ENCODE results near the gene MTPN.

The MTPN gene

DNA sequence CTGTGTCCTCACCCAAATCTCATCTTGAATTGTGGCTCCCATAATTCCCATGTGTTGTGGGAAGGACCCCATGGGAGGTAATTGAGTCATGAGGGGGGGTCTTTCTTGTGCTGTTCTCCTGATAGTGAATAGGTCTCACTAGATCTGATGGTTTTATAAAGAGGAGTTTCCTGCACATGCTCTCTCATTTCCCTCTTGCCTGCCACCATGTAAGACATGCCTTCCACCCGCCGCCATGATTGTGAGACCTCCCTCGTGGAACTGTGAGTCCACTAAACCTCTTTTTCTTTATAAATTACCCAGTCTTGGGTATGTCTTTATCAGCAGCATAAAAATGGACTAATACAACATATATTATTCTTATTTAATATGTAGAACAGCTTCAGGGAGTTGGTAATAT lies 29.0 kb upstream of the MTPN start:
- no peaks in the 10 kb centered on the region for H3K79me2 ChIP-seq (ENCODE audit: control insufficient read depth, insufficient read depth, low read length, unreplicated experiment)
- no peak overlapping the region for H2AFZ ChIP-seq (ENCODE audit: low read length, unreplicated experiment)
- H3K4me3 ChIP-seq (ENCODE audit: low read depth, low read length), result no peak overlapping the region
- no peak overlapping the region for H3K27ac ChIP-seq (ENCODE audit: low read depth, low read length)
- H3K27me3 ChIP-seq (ENCODE audit: insufficient read depth, low read length), result no peaks in the 10 kb centered on the region
- no peaks in the 10 kb centered on the region for H3K36me3 ChIP-seq (ENCODE audit: insufficient read depth, low read length)
- H3K4me1 ChIP-seq (ENCODE audit: control insufficient read depth, insufficient read depth, low read length, unreplicated experiment), result no peaks in the 10 kb centered on the region

DNA sequence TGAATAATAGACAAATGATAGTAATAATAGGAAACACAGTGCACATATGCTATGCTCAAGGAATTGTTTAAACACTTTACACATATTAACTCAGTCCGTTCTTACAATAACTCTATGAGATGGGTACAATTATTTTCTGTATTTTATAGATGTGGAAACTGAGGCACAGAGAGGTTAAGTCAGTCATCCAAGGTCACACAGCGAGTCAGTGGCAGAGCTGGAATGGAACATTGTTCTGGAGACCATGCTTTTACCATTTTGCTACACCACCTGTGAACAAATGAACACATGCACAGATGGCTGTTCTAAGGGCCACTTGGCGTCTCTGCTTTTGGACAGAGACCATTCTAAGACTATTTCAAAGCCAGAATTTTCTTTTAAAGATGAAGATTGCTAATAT lies 26.9 kb upstream of the MTPN start:
- no peaks in the 10 kb centered on the region for H3K36me3 ChIP-seq (ENCODE audit: insufficient read depth, low read length)
- H2AFZ ChIP-seq (ENCODE audit: low read length, unreplicated experiment), result no peak overlapping the region

DNA sequence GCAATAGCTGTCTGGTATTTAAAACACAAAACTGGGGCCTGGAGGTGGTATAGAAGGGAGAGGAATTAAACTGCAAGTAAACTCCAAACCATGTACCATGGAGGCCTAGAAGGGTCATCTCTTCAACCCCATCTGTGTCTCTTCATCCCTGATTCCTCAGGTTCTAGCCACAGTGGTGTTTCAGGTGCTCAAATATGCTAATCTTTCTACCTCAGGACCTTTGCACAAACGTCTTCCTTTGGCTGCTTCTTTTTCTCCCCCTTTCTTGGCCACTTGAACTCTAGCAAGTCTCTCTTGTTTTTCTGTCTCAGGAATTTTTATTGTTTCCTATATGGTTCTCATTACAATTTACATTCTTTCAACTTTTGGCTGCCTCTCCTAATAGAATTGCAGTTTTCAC lies 25.6 kb upstream of the MTPN start:
- Histone ChIP-seq H3K27ac (ENCODE audit: low read depth, low read length) (no peak overlapping the region), H3K36me3 (ENCODE audit: insufficient read depth, low read length) (no peaks in the 10 kb centered on the region), H3K4me1 (ENCODE audit: control insufficient read depth, insufficient read depth, low read length, unreplicated experiment) (no peaks in the 10 kb centered on the region), H3K27me3 (ENCODE audit: insufficient read depth, low read length) (no peaks in the 10 kb centered on the region), H2AFZ (ENCODE audit: low read length, unreplicated experiment) (no peak overlapping the region), H3K79me2 (ENCODE audit: control insufficient read depth, insufficient read depth, low read length, unreplicated experiment) (no peaks in the 10 kb centered on the region), H3K4me3 (ENCODE audit: low read depth, low read length) (no peak overlapping the region)

More for the DNA sequence above, 26.9 kb upstream of the MTPN start:
- Histone ChIP-seq H3K27ac (ENCODE audit: low read depth, low read length) (no peak overlapping the region), H3K4me1 (ENCODE audit: control insufficient read depth, insufficient read depth, low read length, unreplicated experiment) (no peaks in the 10 kb centered on the region), H3K4me3 (ENCODE audit: low read depth, low read length) (no peak overlapping the region), H3K27me3 (ENCODE audit: insufficient read depth, low read length) (no peaks in the 10 kb centered on the region), H3K79me2 (ENCODE audit: control insufficient read depth, insufficient read depth, low read length, unreplicated experiment) (no peaks in the 10 kb centered on the region)

DNA sequence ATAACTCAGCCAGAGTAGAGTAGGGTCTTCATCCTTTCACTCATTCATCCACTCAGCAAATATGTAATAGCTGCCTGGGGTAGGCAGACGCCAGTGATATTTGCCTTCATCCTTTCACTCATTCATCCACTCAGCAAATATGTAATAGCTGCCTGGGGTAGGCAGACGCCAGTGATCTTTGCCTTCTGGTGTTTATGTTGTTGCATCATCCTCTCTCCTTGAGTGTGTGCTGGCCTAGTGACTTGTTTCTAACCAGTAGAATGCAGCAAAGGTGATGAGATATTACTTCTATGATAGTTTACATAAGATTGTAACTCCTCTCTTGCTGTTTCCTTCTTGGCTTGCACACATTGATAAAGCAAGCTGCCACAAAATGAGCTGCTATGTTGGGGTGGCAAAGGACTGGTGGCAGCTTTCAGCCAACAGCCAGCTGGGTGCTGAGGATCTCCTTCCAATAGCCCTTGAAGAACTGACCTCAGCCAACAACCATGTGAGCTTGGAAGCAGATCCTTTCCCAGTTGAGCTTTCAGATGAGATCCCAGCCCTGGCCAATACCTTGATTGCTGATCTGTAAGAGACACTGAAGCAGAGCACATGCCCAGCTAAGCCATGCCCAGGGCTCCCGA lies 23.2 kb upstream of the MTPN start:
- Histone ChIP-seq H3K27me3 (ENCODE audit: insufficient read depth, low read length) (no peaks in the 10 kb centered on the region), H3K79me2 (ENCODE audit: control insufficient read depth, insufficient read depth, low read length, unreplicated experiment) (no peaks in the 10 kb centered on the region), H3K36me3 (ENCODE audit: insufficient read depth, low read length) (no peaks in the 10 kb centered on the region), H3K4me3 (ENCODE audit: low read depth, low read length) (no peak overlapping the region), H3K4me1 (ENCODE audit: control insufficient read depth, insufficient read depth, low read length, unreplicated experiment) (no peaks in the 10 kb centered on the region), H3K27ac (ENCODE audit: low read depth, low read length) (no peak overlapping the region), H2AFZ (ENCODE audit: low read length, unreplicated experiment) (no peak overlapping the region)

DNA sequence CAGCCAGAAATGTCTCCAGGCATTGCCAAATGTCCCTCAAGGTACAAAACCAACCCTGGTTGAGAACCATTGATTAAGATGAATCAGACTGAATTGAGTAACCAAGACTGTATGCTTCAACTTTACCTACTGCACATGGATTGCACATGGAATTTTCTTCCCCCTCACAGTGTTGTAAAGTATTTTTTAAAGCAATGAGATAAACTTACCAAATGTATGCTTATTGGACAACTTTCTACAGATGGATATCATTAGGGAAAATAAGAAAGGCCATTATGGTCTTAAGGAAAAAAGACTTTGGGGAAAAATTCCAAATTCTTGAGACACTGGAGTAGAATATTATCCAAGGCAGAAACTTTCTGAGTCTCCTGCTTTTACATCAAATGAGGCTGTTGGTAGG lies 20.9 kb upstream of the MTPN start:
- Histone ChIP-seq H3K79me2 (ENCODE audit: control insufficient read depth, insufficient read depth, low read length, unreplicated experiment) (no peaks in the 10 kb centered on the region), H2AFZ (ENCODE audit: low read length, unreplicated experiment) (no peak overlapping the region), H3K4me3 (ENCODE audit: low read depth, low read length) (no peak overlapping the region), H3K4me1 (ENCODE audit: control insufficient read depth, insufficient read depth, low read length, unreplicated experiment) (peaks cover 5% of the 10 kb centered on the region), H3K27ac (ENCODE audit: low read depth, low read length) (no peak overlapping the region), H3K27me3 (ENCODE audit: insufficient read depth, low read length) (no peaks in the 10 kb centered on the region), H3K36me3 (ENCODE audit: insufficient read depth, low read length) (no peaks in the 10 kb centered on the region)

DNA sequence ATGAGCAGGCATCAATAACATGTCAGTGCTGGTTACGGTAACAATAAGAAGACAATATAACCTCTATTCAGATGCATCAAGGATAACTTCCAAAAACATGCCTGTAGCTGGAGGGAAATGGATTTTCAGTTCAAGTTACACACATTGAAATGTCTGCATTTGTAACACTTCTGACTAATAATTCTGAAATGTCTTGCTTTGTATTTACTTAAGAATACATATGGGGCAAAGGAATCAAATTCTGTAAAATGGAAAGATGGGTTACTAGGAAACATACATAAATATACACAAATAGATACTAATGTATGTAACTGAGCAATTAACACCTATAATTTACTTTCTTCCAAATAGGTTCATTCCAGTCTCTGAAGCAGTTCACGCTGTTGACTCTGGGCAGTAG lies 18.6 kb upstream of the MTPN start:
- H3K36me3 ChIP-seq (ENCODE audit: insufficient read depth, low read length), result no peaks in the 10 kb centered on the region
- H3K27ac ChIP-seq (ENCODE audit: low read depth, low read length), result no peak overlapping the region
- H3K4me1 ChIP-seq (ENCODE audit: control insufficient read depth, insufficient read depth, low read length, unreplicated experiment), result peaks cover 5% of the 10 kb centered on the region
- H3K4me3 ChIP-seq (ENCODE audit: low read depth, low read length), result no peak overlapping the region
- no peaks in the 10 kb centered on the region for H3K79me2 ChIP-seq (ENCODE audit: control insufficient read depth, insufficient read depth, low read length, unreplicated experiment)
- no peaks in the 10 kb centered on the region for H3K27me3 ChIP-seq (ENCODE audit: insufficient read depth, low read length)
- no peak overlapping the region for H2AFZ ChIP-seq (ENCODE audit: low read length, unreplicated experiment)

DNA sequence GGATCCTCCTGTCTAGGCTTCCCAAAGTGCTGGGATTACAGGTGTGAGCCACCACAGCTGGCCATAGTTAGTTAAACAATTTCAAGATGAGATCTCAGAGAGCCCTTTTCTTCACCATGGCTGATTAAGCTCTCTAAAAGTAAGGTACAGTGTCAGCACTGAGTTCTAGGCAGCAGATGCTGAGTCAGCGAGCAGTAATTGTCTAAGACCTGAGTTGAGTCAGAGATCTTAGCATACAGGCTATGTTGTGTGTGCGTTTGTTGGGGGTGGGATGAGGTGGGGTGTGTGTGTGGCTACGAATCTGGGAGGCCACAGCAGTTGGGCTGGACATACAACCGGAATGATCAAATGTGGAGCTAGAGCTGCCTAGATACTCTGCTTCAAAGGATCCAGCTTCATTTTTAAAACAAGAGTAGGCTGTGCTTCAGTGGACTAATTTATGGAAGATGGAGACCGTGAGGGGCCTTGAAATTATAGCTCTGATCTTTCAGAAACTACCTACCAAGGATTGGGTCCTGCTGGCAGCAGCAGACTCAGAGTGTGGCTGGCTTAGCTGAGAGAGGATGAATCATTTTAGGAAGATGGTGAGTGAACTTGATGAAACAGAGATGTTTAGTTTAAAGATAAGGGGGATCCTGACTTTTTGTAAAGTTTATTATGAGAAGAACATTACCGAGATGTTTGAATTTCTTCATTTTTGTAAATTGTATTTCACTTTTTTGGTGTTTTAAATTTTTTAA lies 17.5 kb upstream of the MTPN start:
- Histone ChIP-seq H3K4me3 (ENCODE audit: low read depth, low read length) (no peak overlapping the region), H3K4me1 (ENCODE audit: control insufficient read depth, insufficient read depth, low read length, unreplicated experiment) (peaks cover 5% of the 10 kb centered on the region), H3K79me2 (ENCODE audit: control insufficient read depth, insufficient read depth, low read length, unreplicated experiment) (no peaks in the 10 kb centered on the region), H2AFZ (ENCODE audit: low read length, unreplicated experiment) (peak overlapping the region; percentile 32), H3K27me3 (ENCODE audit: insufficient read depth, low read length) (no peaks in the 10 kb centered on the region), H3K36me3 (ENCODE audit: insufficient read depth, low read length) (no peaks in the 10 kb centered on the region), H3K27ac (ENCODE audit: low read depth, low read length) (no peak overlapping the region)

DNA sequence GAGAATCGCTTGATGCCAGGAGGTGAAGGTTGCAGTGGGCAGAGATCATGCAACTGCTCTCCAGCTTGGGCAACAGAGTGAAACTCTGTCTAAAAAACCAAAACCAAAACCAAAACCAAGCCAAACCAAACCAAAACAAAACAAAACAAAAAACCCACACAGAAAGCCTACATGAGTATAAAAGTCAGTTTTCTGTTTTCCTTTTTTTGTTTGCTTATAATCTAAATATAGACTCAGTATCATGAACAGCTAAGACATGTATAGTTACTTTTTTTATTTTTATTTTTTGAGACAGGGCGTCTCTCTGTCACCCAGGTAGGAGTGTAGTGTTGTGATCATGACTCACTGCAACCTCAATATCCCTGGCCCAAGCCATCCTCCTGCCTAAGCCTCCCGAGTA lies 16.8 kb upstream of the MTPN start:
- Histone ChIP-seq H3K4me1 (ENCODE audit: control insufficient read depth, insufficient read depth, low read length, unreplicated experiment) (peaks cover 5% of the 10 kb centered on the region), H3K27ac (ENCODE audit: low read depth, low read length) (no peak overlapping the region), H2AFZ (ENCODE audit: low read length, unreplicated experiment) (no peak overlapping the region), H3K4me3 (ENCODE audit: low read depth, low read length) (no peak overlapping the region), H3K27me3 (ENCODE audit: insufficient read depth, low read length) (no peaks in the 10 kb centered on the region), H3K36me3 (ENCODE audit: insufficient read depth, low read length) (no peaks in the 10 kb centered on the region), H3K79me2 (ENCODE audit: control insufficient read depth, insufficient read depth, low read length, unreplicated experiment) (no peaks in the 10 kb centered on the region)

DNA sequence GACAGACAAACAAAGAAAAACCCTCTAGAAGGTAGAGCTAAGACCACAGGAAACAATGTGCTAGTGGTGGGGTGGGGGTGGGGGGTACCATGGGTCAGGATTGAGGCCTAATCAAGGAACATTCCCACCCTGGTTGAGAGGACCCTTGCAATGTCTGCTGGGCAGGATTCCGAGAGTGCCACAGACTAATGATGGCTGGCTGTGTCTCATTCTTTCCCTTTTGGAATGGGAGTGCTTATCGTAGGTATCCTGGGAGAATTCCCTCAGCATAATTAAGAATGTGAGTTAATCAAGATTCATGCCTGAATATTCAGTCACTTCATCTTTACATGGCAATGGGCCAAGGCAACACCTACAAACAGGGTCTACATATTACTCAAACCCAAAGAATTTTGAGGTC lies 14.7 kb upstream of the MTPN start:
- H3K27ac ChIP-seq (ENCODE audit: low read depth, low read length), result no peak overlapping the region
- no peak overlapping the region for H3K4me3 ChIP-seq (ENCODE audit: low read depth, low read length)
- H2AFZ ChIP-seq (ENCODE audit: low read length, unreplicated experiment), result no peak overlapping the region
- H3K36me3 ChIP-seq (ENCODE audit: insufficient read depth, low read length), result no peaks in the 10 kb centered on the region
- no peaks in the 10 kb centered on the region for H3K79me2 ChIP-seq (ENCODE audit: control insufficient read depth, insufficient read depth, low read length, unreplicated experiment)
- H3K4me1 ChIP-seq (ENCODE audit: control insufficient read depth, insufficient read depth, low read length, unreplicated experiment), result peaks cover 5% of the 10 kb centered on the region
- no peaks in the 10 kb centered on the region for H3K27me3 ChIP-seq (ENCODE audit: insufficient read depth, low read length)

DNA sequence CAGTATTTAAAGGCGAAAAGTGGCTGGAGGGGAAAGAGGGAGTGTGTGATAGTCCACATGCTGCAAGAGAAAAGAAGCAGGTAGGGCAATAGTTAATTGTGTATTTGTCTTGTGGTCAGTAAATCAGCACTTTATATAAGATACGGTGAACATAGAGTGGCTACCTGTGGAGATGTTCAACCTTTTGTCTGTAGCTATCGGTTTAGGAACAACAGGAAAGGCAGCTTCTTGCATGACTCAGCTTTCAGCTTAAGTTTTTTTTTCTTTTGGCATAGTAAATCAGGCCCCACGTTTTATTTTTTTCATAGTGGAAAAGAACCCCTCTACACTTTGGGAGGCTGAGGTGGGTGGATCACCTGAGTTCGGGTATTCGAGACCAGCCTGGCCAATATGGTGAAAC lies 14.2 kb upstream of the MTPN start:
- H3K27ac ChIP-seq (ENCODE audit: low read depth, low read length), result no peak overlapping the region
- H2AFZ ChIP-seq (ENCODE audit: low read length, unreplicated experiment), result no peak overlapping the region
- peaks cover 5% of the 10 kb centered on the region for H3K4me1 ChIP-seq (ENCODE audit: control insufficient read depth, insufficient read depth, low read length, unreplicated experiment)
- no peak overlapping the region for H3K4me3 ChIP-seq (ENCODE audit: low read depth, low read length)
- no peaks in the 10 kb centered on the region for H3K36me3 ChIP-seq (ENCODE audit: insufficient read depth, low read length)
- H3K27me3 ChIP-seq (ENCODE audit: insufficient read depth, low read length), result no peaks in the 10 kb centered on the region
- H3K79me2 ChIP-seq (ENCODE audit: control insufficient read depth, insufficient read depth, low read length, unreplicated experiment), result no peaks in the 10 kb centered on the region

DNA sequence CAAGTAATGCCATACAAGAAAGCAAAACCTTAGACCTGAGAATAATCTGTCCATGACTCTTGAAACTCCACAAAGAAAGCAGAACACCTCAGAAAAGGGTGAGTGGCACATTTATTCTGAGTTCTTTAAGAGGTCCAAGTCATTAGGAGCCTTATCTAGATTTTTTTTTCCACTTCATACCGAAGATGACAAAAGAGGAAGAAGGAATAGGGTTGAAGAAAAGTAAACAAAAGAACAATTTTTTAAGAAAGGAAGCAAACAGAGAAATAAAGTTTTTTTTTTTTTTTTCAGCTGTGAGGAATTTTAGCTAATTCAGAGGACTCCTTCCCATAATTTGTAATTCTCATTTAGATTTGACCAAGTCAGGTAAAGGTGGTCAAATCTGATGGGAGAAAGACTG lies 13.1 kb upstream of the MTPN start:
- Histone ChIP-seq H3K27me3 (ENCODE audit: insufficient read depth, low read length) (no peaks in the 10 kb centered on the region), H2AFZ (ENCODE audit: low read length, unreplicated experiment) (no peak overlapping the region), H3K4me1 (ENCODE audit: control insufficient read depth, insufficient read depth, low read length, unreplicated experiment) (peaks cover 5% of the 10 kb centered on the region), H3K27ac (ENCODE audit: low read depth, low read length) (no peak overlapping the region), H3K4me3 (ENCODE audit: low read depth, low read length) (no peak overlapping the region), H3K79me2 (ENCODE audit: control insufficient read depth, insufficient read depth, low read length, unreplicated experiment) (no peaks in the 10 kb centered on the region), H3K36me3 (ENCODE audit: insufficient read depth, low read length) (no peaks in the 10 kb centered on the region)

All from ACC112 (cell line).